WI38 (cell line): ENCODE measurements around the gene RBP3.

ENCODE experiments used
- H3K4me3 ChIP-seq: 2 replicates; pipeline ENCODE4 v1.5.1; 2011; ENCODE audit warnings: low read depth, mild to moderate bottlenecking, control low read depth, low read length
- CTCF ChIP-seq: IDR thresholded peaks from 2 replicates; pipeline ENCODE4 v1.5.1; 2012; ENCODE audit warnings: low read depth, mild to moderate bottlenecking, control low read depth, low read length

The RBP3 gene

DNA sequence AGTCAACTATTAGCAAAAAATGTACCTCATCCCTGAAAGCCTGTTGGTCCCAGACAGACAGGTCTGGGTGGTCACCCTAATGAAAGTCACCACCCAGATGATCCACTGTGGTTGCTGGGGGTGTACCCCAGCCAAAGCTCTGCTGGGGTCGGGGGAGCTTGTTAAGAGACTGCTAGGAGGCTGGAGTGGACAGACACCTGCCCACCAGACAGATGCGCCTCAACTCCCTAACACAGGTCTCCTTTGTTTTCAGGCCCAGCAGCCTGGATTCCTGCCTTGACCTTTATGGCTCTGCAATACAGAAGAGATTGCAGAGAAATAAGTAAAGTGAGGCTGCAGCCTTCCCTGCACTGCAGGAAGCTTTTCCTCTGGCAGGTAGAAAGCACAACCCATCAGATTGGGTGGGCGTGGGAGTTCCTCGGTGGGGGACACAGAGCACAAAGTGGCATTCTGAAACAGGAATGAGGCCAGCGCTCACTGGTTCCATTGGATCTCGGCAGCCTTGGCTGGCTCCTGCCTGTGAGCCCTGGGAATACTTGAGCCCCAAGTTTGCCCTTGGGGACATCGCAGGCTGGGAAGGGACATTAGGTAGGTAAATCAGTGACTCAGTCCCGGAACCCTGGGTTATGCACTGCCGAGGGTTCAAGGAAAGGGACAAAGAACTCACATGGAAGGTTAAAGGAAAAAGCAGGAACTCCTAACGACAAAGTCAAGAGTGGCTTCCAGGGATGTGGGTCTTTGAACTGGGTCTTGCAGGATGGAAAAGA, 53.9 kb downstream of the RBP3 start:
- no peak for TF ChIP-seq CTCF
- no peak overlapping the region for H3K4me3 ChIP-seq

GRCh38 chr10:47402641-47403301, 54.6 kb downstream of the RBP3 start:
- no peak overlapping the region for H3K4me3 ChIP-seq

DNA sequence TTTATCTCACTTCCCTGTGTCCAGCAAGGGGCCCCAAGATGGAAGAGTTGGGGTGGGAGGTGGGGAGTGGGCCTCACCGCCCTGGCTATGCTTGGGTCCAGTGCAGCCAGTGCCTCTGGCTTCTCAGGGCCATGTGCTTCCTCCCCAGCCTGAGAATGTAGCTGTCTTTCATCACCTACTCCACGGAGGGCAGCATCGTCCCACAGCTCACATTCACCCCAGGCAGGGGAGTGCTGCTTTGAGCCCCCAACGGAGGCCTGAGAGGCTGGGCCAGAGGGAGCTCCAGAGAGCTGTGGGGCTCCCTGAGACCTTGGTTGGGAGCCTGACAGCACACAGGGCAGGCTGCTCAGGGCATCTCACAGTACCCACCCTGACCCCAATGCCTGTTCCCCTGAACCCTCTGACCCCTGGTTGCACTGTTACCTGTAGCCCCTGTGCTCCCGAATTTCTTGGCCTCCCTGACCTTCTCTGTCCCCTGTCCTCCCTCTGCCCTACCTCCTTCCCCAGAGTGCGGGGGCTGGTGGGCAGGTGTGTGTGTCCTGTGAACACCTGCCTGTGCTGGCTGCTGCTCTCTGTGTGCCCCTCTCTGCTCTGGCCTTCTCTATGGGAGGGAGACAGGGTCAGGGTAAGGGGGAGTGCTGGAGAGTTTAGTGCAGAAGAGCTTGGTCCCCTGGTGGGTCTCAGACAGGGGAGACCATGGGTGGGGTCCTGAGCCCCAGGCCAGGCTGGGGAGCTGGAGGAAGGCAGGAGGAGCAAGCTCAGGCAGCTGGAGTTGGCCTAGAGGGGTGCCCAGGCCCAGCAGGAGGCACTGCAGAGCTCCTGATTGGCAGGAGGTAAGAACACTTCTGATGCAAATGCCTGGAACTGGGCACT, 55.5 kb downstream of the RBP3 start:
- no peak overlapping the region for H3K4me3 ChIP-seq
- no peak for TF ChIP-seq CTCF

More at GRCh38 chr10:47402641-47403301, 54.6 kb downstream of the RBP3 start:
- no peak for TF ChIP-seq CTCF

- no peak overlapping the region for H3K4me3 ChIP-seq
- TF ChIP-seq CTCF = no peak
Observed at GRCh38 chr10:47404446-47404845, 56.3 kb downstream of the RBP3 start.

DNA sequence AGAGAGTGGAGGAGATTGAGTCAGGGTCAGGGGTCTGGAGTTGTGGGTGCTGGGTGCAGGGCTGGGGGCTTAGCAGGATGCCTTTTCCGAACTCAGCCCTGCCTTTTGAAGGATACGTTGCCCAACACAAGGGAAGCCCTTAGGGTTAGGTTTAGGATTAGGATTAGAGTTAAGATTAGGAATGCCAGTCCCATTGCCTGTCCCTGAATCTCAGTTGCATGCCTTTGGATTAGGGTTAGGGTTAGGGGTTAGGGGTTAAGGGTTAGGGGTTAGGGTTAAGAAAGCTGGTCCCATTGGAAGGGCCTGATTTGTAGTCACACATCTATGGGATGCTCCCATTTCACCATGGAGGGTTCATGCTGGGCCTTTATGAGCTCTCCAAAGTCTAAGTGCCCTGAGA, 56.8 kb downstream of the RBP3 start:
- no peak for TF ChIP-seq CTCF

GRCh38 chr10:47405857-47406547, 57.8 kb downstream of the RBP3 start:
- no peak for TF ChIP-seq CTCF
- no peak overlapping the region for H3K4me3 ChIP-seq

More for the DNA sequence above, 56.8 kb downstream of the RBP3 start:
- H3K4me3 ChIP-seq = no peak overlapping the region
